Superior temporal gyrus (tissue), 1 donor: ENCODE measurements around the gene KLHL9.
A peak's percentile ranks its signal among the peaks of the same experiment; 100 is the strongest.
"Not testable (repeated sequence)": the region's sequence is repeated elsewhere in the genome, so short reads cannot be mapped to it uniquely, and the experiment has no call there.

Experiments used
- DNase-seq: peaks from one replicate; pipeline ENCODE4 v3.0.0-alpha.2; 2016; ENCODE audit errors: extremely low spot score

Gene KLHL9, protein sequence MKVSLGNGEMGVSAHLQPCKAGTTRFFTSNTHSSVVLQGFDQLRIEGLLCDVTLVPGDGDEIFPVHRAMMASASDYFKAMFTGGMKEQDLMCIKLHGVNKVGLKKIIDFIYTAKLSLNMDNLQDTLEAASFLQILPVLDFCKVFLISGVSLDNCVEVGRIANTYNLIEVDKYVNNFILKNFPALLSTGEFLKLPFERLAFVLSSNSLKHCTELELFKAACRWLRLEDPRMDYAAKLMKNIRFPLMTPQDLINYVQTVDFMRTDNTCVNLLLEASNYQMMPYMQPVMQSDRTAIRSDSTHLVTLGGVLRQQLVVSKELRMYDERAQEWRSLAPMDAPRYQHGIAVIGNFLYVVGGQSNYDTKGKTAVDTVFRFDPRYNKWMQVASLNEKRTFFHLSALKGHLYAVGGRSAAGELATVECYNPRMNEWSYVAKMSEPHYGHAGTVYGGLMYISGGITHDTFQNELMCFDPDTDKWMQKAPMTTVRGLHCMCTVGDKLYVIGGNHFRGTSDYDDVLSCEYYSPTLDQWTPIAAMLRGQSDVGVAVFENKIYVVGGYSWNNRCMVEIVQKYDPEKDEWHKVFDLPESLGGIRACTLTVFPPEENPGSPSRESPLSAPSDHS

DNA sequence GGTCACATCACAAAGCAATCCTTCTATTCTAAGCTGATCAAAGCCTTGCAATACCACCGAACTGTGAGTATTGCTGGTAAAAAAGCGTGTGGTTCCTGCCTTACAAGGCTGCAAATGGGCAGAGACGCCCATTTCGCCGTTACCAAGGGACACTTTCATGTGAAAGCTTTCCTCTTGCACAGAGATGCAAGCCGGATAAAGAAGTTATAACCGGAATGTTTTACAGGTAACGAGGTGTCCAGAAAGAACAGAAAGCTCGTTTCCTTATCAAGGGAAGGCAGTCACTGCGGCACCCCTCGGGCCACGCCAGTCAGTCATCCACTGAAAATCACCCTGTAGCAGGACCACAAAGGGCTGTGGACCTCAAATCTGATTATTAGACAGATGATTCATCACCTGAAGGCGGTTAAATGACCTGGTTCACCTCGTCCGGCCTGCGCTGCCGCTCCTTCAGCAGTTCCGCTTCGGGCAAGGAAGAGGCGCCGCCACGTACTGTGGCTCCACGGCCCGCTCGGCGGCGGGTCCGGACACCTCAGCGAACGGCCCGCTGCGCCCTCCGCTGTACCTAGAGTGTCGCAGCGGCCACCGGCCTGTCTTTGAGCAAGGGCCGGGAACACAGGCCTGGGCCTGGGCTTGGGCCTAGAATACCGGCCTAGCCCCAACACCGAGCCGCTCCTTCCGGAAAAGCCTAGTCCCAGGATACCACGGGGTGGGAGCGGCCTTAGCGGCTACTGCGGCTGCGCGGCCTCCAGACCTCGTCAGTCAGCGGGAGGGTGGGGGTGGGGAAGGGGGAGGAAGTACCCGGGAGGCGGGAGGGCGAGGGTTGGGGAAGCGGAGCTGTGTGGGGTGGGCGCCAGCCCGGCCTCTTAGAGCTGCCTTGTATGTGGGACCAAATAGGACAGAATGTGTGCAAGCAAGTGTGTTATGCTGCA, at the start of gene KLHL9:
KLHL9 (minus strand) TSS at position 704 of the 932 bp plus-strand sequence; CDS start at position 159, 545 bp downstream.
- DNase-seq: peak; percentile 95

GRCh38 chr9:21383627-21384026, 48.4 kb upstream of the KLHL9 start:
- DNase-seq: no peak

DNA sequence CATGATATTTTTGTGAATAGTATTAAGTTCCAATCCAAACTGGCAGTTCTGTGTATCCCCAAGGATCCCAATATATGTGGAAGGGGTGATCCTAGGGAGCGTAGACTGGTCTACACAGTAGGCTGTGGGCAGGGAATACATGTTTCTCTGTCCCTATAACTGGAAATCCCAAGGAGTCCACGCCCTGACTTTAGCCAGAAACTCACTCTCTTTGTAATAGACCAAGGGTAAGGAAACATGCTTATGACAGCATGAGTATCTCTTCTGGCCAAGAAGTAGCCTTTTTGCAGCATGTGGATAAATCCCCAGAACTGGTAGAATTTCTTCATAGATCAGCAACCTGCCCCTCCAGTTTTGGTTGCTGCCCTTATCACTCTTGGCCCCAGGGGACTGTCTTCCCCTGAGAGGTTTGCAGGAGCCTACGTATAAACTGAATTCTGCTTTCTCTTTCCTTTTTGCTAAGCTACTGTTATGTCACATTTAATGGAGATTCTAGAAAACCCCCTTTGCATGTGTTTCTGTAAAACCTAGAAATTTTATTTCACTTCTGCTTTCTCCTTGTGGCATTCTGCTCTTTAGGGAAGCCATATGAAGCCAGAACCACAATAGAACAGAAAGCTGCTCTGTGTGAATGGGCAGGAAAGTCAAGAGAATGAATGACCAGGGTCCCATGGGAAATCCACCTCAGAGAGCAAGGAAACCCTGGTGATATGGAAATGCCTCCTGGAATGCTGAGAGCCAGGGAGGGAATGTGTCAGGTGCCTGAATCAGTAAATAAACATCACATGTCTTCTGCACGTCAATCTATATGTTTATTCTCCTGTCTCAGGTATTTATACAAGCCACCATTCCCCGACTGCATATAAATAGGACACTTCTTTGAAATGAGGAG, 46.5 kb upstream of the KLHL9 start:
- no peak for DNase-seq

DNA sequence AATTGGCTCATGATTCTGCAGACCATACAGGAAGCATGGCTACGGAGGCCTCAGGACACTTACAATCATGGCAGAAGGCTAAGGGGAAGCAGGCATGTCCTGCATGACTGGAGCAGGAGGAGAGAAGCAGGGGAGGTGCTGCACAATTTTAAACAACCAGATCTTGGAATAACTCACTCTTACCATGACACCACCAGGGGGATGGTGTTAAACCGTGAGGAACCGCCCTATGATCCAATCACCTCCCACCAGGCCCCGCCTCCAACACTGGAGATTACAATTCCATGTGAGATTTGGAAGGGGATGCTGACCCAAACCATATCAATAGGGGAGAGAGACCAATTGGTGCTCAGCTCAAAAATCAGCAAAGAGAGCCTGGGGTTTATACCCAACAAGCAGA, 36.3 kb upstream of the KLHL9 start:
- not testable (repeated sequence) for DNase-seq

DNA sequence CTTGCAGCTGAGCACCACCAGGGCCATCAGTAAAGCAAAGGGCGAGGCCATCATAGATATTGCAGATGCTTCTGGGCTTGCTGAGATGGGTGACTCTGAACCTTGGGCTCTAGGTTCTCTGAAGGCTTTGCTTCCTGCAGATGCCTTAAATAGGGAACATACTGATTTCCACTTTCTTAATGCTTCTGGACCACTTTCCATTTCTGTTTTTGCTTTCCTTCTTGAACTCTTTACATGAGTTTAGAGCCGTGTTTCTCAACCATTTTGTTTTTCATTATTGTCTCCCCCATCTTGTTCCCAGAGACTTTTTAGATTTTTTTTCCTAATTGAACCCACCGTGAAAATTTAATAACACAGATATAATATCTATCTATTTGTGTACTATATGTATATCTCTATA, 32.8 kb upstream of the KLHL9 start, which contains the start of gene IFNA13:
IFNA13 (minus strand) TSS at position 101 of the 400 bp plus-strand sequence; CDS start at position 54, 47 bp downstream.
- DNase-seq: no peak

DNA sequence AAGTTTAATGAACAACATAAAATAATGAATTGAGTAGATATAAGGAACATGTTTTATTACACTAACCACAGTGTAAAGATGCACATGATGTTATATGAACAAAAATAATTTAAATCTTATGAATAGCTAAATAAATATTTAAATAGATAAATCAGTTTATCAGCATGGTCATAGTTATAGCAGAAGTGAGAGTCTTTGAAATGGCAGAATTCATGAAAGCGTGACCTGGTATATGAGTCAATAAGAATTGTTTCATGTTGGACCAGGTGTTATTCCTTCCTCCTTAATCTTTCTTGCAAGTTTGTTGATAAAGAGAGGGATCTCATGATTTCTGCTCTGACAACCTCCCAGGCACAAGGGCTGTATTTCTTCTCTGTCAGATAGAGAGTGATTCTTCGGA, 32.0 kb upstream of the KLHL9 start:
- not testable (repeated sequence) for DNase-seq

- DNase-seq: no peak
Observed at GRCh38 chr9:21362287-21362686, 27.1 kb upstream of the KLHL9 start.

DNA sequence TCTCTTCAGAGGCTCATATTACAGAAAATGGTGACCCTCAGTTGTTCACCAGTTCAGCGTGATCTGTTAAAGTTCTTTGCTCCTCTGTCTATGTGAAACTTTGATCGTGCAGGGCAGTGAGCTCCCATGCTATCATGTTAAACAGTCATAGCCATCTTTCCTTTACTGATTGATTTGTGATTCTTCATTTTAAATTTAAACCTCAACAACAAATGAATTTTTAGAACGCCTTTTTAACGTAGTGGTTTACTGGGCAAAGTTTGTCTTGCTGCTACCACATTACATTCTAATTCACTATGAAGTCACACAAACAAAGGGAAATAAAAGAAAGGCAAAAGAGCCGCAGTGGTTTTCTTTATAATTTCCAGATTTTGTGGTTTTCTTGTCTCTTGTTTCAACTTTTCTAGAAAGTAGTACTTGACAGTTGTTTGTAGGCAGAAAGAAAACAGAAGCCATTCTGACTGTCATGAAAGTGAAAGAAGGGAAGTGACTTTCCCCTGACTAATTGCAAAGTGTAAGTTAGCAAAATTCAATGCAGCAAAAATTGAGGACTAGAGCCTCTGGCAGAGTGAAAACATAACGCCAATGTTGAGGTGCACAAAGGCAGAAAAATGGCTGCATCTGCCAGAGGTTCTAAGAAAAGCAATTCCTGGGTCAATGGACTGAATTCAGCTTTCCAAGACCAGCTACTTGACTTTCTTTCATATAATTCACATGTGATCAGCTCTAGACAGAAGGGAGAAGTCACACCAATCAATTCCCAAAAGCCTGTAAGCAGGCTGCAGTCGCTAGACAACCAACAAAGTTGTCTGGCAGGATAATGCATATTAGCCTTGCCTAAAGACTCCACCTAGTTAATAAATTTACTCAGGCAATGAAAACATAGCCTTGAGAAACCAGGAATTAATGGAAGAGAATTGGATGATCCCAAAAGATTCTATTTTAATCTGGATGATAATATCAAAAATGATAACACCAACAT, 22.6 kb upstream of the KLHL9 start:
- peak; percentile 16 for DNase-seq

- no peak for DNase-seq
Observed at GRCh38 chr9:21350787-21351186, 15.6 kb upstream of the KLHL9 start, which contains the start of gene IFNA6. TSS of gene IFNA6 (minus strand) at chr9:21350887. CDS start at chr9:21350887, 0 bp downstream.

- DNase-seq: no peak
Observed at GRCh38 chr9:21348430-21348970, 13.3 kb upstream of the KLHL9 start.

DNA sequence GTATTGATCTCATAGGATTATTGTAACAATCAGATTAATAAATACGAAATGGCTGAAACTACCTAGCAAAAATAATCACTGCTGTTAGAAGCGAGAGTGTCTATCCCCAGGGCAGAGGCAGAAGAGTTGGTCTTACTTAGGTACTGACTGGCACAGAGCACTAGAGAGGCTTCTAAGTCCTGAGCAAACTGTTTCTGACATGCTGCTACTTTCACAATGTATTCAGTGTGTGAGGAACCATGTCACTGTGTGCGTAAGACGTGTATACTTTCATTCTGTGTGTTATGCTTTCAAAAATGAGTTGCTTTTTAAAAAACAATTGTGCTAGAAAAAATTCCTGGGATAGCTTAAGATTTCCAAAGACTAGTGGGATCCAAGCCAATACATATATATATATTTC, 5.5 kb upstream of the KLHL9 start:
- DNase-seq: no peak

DNA sequence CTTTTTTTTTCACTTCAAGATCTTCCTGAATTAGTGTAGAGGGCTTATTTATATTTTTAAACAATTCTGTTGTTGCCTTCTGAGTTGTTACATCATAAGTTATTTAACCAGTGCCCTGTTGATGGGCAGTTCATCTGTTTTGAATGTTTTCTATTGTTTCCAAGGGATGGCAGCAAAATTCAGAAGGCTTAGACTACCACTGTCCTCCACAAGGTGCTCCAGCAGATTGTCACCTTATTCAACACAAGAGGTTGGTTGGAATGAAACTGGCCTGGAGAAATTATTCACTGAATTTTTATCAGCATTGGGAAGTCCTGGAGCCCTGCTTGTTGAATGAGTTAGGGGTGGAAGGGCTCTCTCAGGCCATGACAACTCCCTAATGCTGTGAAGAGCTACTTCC, 1.3 kb upstream of the KLHL9 start:
- peak; percentile 39 for DNase-seq

DNA sequence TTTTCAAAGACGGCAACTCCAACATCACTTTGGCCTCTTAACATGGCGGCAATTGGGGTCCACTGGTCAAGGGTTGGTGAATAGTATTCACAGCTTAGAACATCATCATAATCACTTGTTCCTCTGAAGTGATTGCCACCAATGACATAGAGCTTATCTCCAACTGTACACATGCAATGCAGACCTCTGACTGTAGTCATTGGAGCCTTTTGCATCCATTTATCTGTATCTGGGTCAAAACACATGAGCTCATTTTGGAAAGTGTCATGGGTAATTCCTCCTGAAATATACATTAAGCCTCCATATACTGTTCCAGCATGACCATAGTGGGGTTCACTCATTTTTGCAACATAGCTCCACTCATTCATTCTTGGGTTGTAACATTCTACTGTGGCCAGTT, 2.0 kb downstream of the KLHL9 start:
- DNase-seq: no peak

DNA sequence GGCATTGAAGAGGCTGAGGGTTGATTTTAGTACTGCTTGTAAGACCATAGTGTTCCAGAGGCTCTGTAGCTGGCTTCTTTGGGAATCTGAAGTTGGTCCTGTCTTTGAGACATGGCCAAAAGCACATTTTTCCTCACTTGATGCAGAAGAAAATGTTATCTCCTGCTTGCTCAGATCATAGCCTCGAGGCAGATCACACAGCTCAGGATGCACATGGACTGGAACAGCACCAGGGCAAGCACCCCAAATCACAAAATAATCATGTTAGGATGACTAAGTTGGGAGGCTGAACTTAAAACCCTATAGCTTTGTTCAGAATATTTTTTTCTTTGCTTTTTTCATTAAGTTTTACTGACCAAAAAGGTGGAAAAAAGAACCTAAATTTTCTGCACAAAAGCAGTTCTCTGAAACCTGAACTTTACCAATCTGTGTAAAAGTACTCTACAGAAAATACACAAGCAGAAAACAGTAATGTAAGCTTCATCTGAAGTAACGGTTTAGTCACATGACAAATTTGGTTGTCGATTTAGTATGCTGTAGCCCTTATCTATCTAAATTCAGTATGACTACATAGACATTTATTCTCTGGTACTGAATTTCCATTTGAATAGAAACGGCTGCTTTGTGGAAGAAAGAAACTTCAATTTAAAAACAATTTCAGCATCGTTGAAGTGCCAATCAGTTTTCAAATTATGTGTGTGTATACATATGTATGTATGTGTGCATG, 3.4 kb downstream of the KLHL9 start:
- DNase-seq: peak; percentile 35

GRCh38 chr9:21326526-21327139, 8.6 kb downstream of the KLHL9 start:
- peak; percentile 86 for DNase-seq

DNA sequence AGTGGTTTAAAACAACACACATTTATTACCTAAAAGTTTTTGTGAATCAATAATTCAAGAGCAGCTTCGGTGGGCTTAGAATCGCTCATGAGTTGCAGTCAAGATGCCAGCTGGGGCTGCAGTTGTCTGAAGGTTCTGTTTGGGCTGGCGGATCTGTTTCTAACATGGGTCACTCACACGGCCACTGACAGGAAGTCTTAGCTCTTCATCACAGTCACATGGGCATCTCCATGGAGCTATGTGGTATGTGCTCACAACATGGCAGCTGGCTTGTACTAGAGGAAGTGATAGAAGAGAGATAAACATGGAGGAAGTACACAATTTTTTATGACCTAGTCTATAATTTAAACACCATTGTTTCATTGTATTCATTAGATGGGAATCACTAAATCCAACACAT, 11.2 kb downstream of the KLHL9 start:
- DNase-seq: no peak

- DNase-seq: peak; percentile 17
Observed at GRCh38 chr9:21322911-21323461, 12.2 kb downstream of the KLHL9 start.

DNA sequence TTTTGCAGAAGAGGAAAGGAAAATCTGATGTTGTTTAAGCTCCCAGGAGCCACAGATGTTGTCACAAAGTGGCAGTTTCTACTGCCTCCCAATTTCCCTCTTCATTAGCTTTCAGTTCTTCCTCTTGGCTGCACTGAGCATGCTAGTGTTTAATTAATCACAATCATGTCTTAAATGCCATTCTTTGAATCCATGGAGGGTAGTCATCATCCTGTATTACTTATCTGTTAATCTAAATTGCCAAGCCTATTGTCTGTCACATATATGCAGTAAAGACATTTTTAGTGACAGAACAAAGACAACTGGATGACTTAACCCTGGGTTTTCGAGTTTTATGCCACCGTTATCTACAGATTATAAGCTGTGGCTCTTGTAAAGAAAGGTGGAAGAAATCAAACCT, 14.7 kb downstream of the KLHL9 start:
- peak; percentile 10 for DNase-seq
